Measurements from ENCODE around the gene EMC6. TPM values are rescaled to one million over a fixed set of nuclear protein-coding genes. Genes with fewer than 3 reads are reported as not detected.
A peak's percentile ranks its signal among the peaks of the same experiment; 100 is the strongest.

Gene EMC6
- total RNA-seq, 2 donors from 2014 or later = 59.4 to 69.5 TPM

GRCh38 chr17:3659541-3660111 is 9.0 kb upstream of the EMC6 start:
- H3K4me3 ChIP-seq (ENCODE audit: low read length) = no peak overlapping the region
- H3K4me1 ChIP-seq (ENCODE audit: control insufficient read depth, insufficient read depth, low read length) = no peaks in the 10 kb centered on the region
- no peaks in the 10 kb centered on the region for H3K9me3 ChIP-seq (ENCODE audit: control insufficient read depth, low read length)
- Mint-ChIP-seq H3K4me3 (no peak overlapping the region), H3K4me1 (no peaks in the 10 kb centered on the region), H3K9me3 (no peaks in the 10 kb centered on the region), H3K27ac (peak overlapping the region; percentile 7), H3K27me3 (ENCODE audit: insufficient read depth) (no peaks in the 10 kb centered on the region), H3K36me3 (ENCODE audit: low read depth) (peaks cover 27% of the 10 kb centered on the region)
- 86 to 91% methylated on average over 17 to 22 of the region's 22 CpGs for WGBS, 2 experiments (ENCODE audit: insufficient coverage in 1 of 2, insufficient read length in 1 of 2)
- no peaks in the 10 kb centered on the region for H3K27me3 ChIP-seq (ENCODE audit: control insufficient read depth, insufficient read depth, low read length, poor library complexity, severe bottlenecking)
- H3K9ac ChIP-seq (ENCODE audit: extremely low read depth, low read length, poor library complexity, severe bottlenecking) = no peak overlapping the region
- no peak for TF ChIP-seq CTCF (conservative IDR thresholded peaks at IDR 0.05)
- peaks cover 24% of the 10 kb centered on the region for H3K36me3 ChIP-seq (ENCODE audit: control insufficient read depth, insufficient read depth, low read length)
- H3K27ac ChIP-seq (ENCODE audit: low read depth, low read length) = no peak overlapping the region
- DNase-seq = peak; percentile 58

- no peak overlapping the region for H3K27ac ChIP-seq (ENCODE audit: low read depth, low read length)
- Mint-ChIP-seq H3K4me1 (no peaks in the 10 kb centered on the region), H3K27me3 (ENCODE audit: insufficient read depth) (no peaks in the 10 kb centered on the region), H3K9me3 (no peaks in the 10 kb centered on the region), H3K36me3 (ENCODE audit: low read depth) (peaks cover 24% of the 10 kb centered on the region), H3K27ac (no peak overlapping the region), H3K4me3 (no peak overlapping the region)
- 94 to 97% methylated on average over 15 to 23 of the region's 23 CpGs for WGBS, 2 experiments (ENCODE audit: insufficient coverage in 1 of 2, insufficient read length in 1 of 2)
- H3K27me3 ChIP-seq (ENCODE audit: control insufficient read depth, insufficient read depth, low read length, poor library complexity, severe bottlenecking) = no peaks in the 10 kb centered on the region
- no peaks in the 10 kb centered on the region for H3K9me3 ChIP-seq (ENCODE audit: control insufficient read depth, low read length)
- H3K9ac ChIP-seq (ENCODE audit: extremely low read depth, low read length, poor library complexity, severe bottlenecking) = no peak overlapping the region
- TF ChIP-seq CTCF (conservative IDR thresholded peaks at IDR 0.05) = no peak
- no peaks in the 10 kb centered on the region for H3K4me1 ChIP-seq (ENCODE audit: control insufficient read depth, insufficient read depth, low read length)
- peak; percentile 51 for DNase-seq
- no peak overlapping the region for H3K4me3 ChIP-seq (ENCODE audit: low read length)
- peaks cover 31% of the 10 kb centered on the region for H3K36me3 ChIP-seq (ENCODE audit: control insufficient read depth, insufficient read depth, low read length)
Measured at GRCh38 chr17:3660311-3660891, 8.2 kb upstream of the EMC6 start.

- peak; percentile 51 for DNase-seq
- Histone ChIP-seq H3K27ac (ENCODE audit: low read depth, low read length) (peak overlapping the region; percentile 60), H3K36me3 (ENCODE audit: control insufficient read depth, insufficient read depth, low read length) (peaks cover 38% of the 10 kb centered on the region), H3K9ac (ENCODE audit: extremely low read depth, low read length, poor library complexity, severe bottlenecking) (no peak overlapping the region), H3K4me3 (ENCODE audit: low read length) (no peak overlapping the region), H3K4me1 (ENCODE audit: control insufficient read depth, insufficient read depth, low read length) (no peaks in the 10 kb centered on the region), H3K27me3 (ENCODE audit: control insufficient read depth, insufficient read depth, low read length, poor library complexity, severe bottlenecking) (no peaks in the 10 kb centered on the region), H3K9me3 (ENCODE audit: control insufficient read depth, low read length) (no peaks in the 10 kb centered on the region)
- Mint-ChIP-seq H3K27ac (no peak overlapping the region), H3K36me3 (ENCODE audit: low read depth) (peaks cover 16% of the 10 kb centered on the region), H3K27me3 (ENCODE audit: insufficient read depth) (no peaks in the 10 kb centered on the region), H3K4me3 (no peak overlapping the region), H3K9me3 (no peaks in the 10 kb centered on the region), H3K4me1 (peaks cover 13% of the 10 kb centered on the region)
- 91 to 94% methylated on average over 30 to 33 of the region's 33 CpGs for WGBS, 2 experiments (ENCODE audit: insufficient coverage in 1 of 2, insufficient read length in 1 of 2)
- no peak for TF ChIP-seq CTCF (conservative IDR thresholded peaks at IDR 0.05)
Measured at GRCh38 chr17:3663102-3664011, 5.3 kb upstream of the EMC6 start.
